Fibroblast of pulmonary artery (primary cell): ENCODE data around the gene MEAF6.

Source experiments
- DNase-seq: peaks from one replicate; pipeline ENCODE4 v3.0.0-alpha.2; 2010; ENCODE audit warnings: low read depth
- H3K4me3 ChIP-seq: replicated peaks from 2 replicates; pipeline ENCODE4 v1.5.1; 2011; ENCODE audit warnings: low read depth, mild to moderate bottlenecking, control low read depth, low read length, moderate library complexity
- CTCF ChIP-seq: IDR thresholded peaks from 2 replicates; pipeline ENCODE4 v1.5.1; 2011; ENCODE audit warnings: mild to moderate bottlenecking, control low read depth, low read length, inconsistent platforms; ENCODE audit errors: missing control alignments

The MEAF6 gene

GRCh38 chr1:37474697-37475379 is 39.7 kb downstream of the MEAF6 start:
- H3K4me3 ChIP-seq, result peak overlapping the region; percentile 80
- no peak for DNase-seq
- no peak for TF ChIP-seq CTCF

- DNase-seq, result peak; percentile 91
- peak within 1 kb of the TSS; percentile 80 for H3K4me3 ChIP-seq
- no peak for TF ChIP-seq CTCF
Observed at GRCh38 chr1:37474046-37474696, 40.4 kb downstream of the MEAF6 start, which contains the start of gene ZC3H12A. Gene ZC3H12A, plus strand, starts transcription at chr1:37474580. Its CDS starts 917 bp downstream, at chr1:37475497.

- peak overlapping the region; percentile 80 for H3K4me3 ChIP-seq
- DNase-seq, result no peak
- TF ChIP-seq CTCF, result no peak
Observed at GRCh38 chr1:37473431-37474045, 41.0 kb downstream of the MEAF6 start.

GRCh38 chr1:37472994-37473393 is 41.6 kb downstream of the MEAF6 start:
- H3K4me3 ChIP-seq, result peak overlapping the region; percentile 80
- TF ChIP-seq CTCF, result no peak
- no peak for DNase-seq

GRCh38 chr1:37472281-37472680 is 42.3 kb downstream of the MEAF6 start:
- no peak overlapping the region for H3K4me3 ChIP-seq
- DNase-seq, result no peak

More at GRCh38 chr1:37472281-37472680, 42.3 kb downstream of the MEAF6 start:
- no peak for TF ChIP-seq CTCF
